GM19463 (cell line): ENCODE measurements around the gene ALK.

ENCODE experiments used
- ATAC-seq: cut with Tn5 transposase; IDR thresholded peaks from one replicate; pipeline ENCODE4 v1.9.1; 2021; ENCODE audit warnings: mild to moderate bottlenecking, moderate library complexity; ENCODE audit not compliant: unreplicated experiment

Gene ALK

GRCh38 chr2:29186817-29187216, 734.6 kb downstream of the ALK start:
- no peak for ATAC-seq

- ATAC-seq, result no peak
Measured at GRCh38 chr2:29184531-29184930, 736.9 kb downstream of the ALK start.

DNA sequence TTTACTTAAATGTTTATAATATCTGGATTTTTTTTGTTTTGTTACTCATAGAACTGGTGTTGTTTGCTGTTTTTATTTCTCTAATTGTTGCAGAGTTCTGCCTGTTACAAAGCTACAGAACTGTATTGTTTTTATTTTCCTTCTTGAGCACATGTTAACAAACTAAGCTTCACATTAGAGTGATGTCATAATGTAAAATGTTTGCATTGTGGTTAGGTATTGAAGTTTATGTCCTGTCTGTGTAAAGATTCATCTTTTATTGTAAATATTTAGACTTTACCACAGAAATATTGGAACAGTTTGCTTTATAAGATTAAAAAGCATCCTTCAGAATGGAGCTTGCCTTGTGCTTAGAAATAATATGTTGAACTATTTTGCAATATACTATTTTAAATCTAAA, 738.5 kb downstream of the ALK start:
- ATAC-seq, result no peak

- ATAC-seq, result no peak
Measured at GRCh38 chr2:29182334-29182733, 739.1 kb downstream of the ALK start.

DNA sequence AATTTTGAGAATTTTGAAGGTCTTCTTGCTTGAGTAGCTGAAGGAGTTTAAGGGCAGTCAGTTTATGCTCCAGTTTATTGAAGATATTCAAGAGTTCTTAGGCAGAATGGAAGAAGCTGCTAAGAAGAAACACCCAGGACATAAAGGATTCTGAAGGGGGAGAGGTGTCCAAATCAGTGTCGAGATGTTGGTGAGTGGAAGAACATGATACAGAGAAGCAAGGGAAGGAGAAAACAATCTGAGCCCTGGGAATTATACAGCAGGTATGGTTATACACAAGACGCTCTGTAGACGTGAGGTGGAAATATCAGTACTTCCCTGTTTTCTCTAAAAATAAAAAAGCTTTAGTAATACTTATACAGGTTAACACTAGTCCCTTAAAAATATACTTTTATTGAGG, 746.0 kb downstream of the ALK start:
- ATAC-seq, result no peak

GRCh38 chr2:29174937-29175336, 746.4 kb downstream of the ALK start:
- no peak for ATAC-seq

GRCh38 chr2:29166242-29167039, 754.9 kb downstream of the ALK start:
- no peak for ATAC-seq

GRCh38 chr2:29165362-29166241, 755.8 kb downstream of the ALK start:
- ATAC-seq, result no peak

DNA sequence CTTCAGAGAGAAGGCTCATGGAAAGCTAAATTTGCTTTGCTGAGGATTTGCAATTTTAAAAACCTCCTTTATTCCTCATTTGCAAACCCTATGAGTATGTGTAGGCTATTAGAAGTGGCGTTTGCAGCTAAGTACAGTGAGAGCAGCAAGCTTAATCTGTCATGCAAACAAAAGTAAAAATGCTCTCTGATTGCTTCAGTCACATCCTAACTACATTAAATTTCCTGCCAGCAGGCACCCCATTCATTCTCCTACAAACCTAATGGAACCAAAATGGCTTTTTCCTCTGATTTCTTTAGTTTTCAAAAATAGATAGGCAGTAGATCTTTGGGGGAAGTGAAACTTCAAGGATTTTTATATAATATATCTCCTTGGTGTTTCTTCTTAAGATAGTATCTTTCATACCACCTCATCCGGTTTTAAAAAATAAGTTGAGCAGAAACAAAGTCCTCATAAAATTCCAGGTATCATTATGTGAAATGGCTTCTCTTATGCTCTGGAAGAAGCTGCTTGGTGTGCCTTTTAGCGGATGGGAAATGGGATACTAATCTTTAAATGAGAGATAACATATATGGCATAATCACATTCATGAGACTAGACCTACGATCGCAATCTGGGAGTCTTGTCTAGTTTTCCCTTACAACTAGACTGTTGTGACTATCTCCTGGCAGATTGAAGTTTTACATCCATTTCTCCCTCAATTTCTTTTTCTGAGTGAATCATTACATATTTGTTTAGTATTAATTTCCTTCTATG, 757.1 kb downstream of the ALK start:
- no peak for ATAC-seq

GRCh38 chr2:29162204-29162928, 759.0 kb downstream of the ALK start:
- no peak for ATAC-seq

DNA sequence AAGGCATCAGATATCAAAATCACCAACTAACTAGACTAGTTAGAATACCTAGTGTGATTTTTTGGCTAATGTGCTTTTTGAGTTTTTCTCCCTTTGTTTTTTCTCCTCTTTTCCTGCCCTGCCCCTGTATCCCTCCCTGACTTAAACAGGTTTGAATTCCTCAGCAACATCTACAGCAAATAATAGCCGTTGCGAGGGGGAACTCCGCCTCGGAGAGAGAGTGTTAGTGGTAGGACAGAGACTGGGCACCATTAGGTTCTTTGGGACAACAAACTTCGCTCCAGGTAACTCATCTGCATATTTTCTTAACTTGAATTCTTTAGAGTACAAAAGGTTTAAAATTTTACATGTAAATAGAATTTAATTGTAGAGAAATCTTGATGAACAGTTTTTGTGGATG, 761.2 kb downstream of the ALK start:
- ATAC-seq, result no peak

DNA sequence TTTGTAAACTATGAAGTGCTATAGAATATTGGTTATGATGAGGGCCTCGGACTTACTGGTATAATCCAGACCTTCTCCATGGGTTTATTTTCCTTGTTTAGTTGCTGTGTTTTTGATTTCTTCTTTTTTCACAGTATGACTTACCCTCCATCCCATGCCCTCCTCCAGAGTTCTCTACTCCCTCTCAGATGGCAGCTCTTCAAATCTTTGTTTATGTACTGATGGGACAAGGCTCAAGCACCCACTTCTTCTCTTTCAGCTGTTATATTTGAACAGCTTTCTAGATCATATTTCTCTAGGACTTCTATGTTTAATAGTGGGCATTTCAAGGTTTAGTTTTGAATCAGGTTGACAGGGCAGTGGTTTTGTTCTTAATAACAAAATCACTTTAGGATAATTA, 762.3 kb downstream of the ALK start:
- no peak for ATAC-seq

GRCh38 chr2:29157131-29157530, 764.3 kb downstream of the ALK start:
- ATAC-seq, result no peak

GRCh38 chr2:29155578-29155977, 765.8 kb downstream of the ALK start:
- ATAC-seq, result no peak

DNA sequence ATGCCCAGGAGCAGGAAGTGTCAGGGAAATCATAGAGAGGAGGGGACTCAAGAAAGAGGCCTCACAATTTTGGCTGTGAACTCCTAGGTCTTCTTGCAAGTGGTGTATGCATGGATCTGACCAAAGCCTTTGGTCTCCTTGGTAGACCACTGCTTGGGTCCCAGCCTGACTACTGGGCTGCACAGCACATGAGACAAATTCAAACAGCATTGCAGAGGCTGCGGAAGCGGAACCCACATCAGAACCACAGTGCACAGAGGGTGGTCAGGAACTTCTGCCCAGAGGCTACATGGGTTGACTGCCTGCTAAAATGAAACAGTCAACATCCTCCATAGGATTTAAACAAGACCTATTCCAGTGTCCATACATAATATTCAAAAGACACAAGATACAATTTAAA, 766.8 kb downstream of the ALK start:
- no peak for ATAC-seq

- ATAC-seq, result no peak
Measured at GRCh38 chr2:29147963-29148362, 773.4 kb downstream of the ALK start.

- ATAC-seq, result no peak
Measured at GRCh38 chr2:29146197-29146596, 775.2 kb downstream of the ALK start.

- no peak for ATAC-seq
Measured at GRCh38 chr2:29143657-29144056, 777.7 kb downstream of the ALK start.
